ENCODE results near the gene RHPN2.
"Not testable (repeated sequence)": the region's sequence is repeated elsewhere in the genome, so short reads cannot be mapped to it uniquely, and the experiment has no call there.

DNA sequence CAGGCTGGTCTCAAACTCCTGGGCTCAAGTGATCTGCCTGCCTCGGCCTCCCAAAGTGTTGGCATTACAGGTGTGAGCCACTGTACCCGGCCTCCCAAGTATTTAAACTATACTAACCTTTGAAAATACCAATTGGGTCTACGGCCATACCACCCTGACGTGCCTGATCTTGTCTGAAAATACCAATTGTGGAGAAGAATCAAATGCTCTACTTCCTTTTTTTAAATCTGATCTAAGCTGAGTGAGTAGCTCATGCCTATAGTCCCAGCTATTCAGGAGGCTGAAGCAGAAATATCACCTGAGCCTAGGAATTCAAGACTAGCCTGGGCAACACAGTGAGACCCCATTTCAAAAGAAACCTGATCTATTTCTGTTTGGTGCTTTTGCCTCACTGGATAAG lies 53.8 kb downstream of the RHPN2 start:
- not testable (repeated sequence) for TF ChIP-seq POLR2AphosphoS5, POLR2A (IDR thresholded peaks at IDR 0.05)
- TF ChIP-seq, protein P1, sequence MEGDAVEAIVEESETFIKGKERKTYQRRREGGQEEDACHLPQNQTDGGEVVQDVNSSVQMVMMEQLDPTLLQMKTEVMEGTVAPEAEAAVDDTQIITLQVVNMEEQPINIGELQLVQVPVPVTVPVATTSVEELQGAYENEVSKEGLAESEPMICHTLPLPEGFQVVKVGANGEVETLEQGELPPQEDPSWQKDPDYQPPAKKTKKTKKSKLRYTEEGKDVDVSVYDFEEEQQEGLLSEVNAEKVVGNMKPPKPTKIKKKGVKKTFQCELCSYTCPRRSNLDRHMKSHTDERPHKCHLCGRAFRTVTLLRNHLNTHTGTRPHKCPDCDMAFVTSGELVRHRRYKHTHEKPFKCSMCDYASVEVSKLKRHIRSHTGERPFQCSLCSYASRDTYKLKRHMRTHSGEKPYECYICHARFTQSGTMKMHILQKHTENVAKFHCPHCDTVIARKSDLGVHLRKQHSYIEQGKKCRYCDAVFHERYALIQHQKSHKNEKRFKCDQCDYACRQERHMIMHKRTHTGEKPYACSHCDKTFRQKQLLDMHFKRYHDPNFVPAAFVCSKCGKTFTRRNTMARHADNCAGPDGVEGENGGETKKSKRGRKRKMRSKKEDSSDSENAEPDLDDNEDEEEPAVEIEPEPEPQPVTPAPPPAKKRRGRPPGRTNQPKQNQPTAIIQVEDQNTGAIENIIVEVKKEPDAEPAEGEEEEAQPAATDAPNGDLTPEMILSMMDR (IDR thresholded peaks at IDR 0.05 in 8 of 11, conservative IDR thresholded peaks at IDR 0.05 in 3 of 11) = not testable (repeated sequence)

Data from spleen (tissue), 7 donors.